Liver (tissue), 3 donors: Measurements from ENCODE around the gene BEAN1.

Experiments
- EGR1 ChIP-seq, 2 donors: IDR thresholded peaks; 2 replicates each; pipeline ENCODE4 v1.6.1; 2016 to 2018; ENCODE audit warnings: antibody characterized with exemption in 2 of 2, low read depth in 2 of 2
- RXRA ChIP-seq, 2 donors: IDR thresholded peaks; 2 replicates each; pipeline ENCODE4 v1.6.1; 2017 to 2018; ENCODE audit warnings: antibody characterized with exemption in 2 of 2, mild to moderate bottlenecking in 1 of 2
- TF ChIP-seq, protein P1 (sequence below): IDR thresholded peaks from 2 replicates; pipeline ENCODE4 v1.6.1; 2016; ENCODE audit warnings: antibody characterized with exemption
- TF ChIP-seq, protein P2 (sequence below): fragments of 150-350 bp; IDR thresholded peaks from 2 replicates; pipeline ENCODE4 v1.5.1; 2017; ENCODE audit warnings: improper control_type of control experiment, low read depth, low read length; ENCODE audit not compliant: missing input control
- donor health status: healthy.
- donor health status: healthy.

DNA sequence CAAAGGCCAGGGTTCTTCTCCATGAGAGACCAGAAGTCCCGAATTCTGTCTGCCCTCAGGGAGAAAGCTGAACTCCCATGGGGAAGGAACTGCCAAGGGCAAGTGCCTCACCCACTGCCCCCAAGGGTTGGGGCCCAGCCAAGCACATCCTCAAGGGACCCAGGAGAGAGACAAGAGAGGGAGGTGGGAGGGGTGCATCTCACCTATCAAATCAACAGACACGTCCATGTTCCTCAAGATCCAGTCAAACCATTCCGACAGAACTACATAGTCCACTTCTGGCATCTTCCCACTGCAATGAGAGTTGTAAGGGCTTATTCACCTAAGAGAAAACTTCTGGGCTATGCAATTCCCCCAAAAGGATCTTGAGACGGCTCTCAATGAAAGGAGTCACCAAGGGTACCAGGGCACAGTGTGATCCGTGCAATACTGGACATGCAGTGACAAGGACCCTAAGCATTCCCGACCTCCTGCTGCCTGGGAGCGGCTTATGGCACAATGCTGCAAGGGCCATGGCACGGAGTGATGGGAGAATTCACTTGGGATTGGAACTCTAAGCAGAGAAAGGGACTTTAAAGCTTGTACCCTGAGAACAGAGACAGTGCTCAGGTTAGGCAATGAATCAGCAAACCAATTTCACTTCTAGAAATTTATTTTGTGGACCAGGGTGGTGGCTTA is 90.6 kb downstream of the BEAN1 start:
- TF ChIP-seq RXRA (IDR thresholded peaks at IDR 0.05) (no peak), EGR1 (IDR thresholded peaks at IDR 0.05; ENCODE audit: low read depth in 2 of 2) (no peak)
- TF ChIP-seq, protein P1, sequence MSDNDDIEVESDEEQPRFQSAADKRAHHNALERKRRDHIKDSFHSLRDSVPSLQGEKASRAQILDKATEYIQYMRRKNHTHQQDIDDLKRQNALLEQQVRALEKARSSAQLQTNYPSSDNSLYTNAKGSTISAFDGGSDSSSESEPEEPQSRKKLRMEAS, result no peak
- TF ChIP-seq, protein P2, sequence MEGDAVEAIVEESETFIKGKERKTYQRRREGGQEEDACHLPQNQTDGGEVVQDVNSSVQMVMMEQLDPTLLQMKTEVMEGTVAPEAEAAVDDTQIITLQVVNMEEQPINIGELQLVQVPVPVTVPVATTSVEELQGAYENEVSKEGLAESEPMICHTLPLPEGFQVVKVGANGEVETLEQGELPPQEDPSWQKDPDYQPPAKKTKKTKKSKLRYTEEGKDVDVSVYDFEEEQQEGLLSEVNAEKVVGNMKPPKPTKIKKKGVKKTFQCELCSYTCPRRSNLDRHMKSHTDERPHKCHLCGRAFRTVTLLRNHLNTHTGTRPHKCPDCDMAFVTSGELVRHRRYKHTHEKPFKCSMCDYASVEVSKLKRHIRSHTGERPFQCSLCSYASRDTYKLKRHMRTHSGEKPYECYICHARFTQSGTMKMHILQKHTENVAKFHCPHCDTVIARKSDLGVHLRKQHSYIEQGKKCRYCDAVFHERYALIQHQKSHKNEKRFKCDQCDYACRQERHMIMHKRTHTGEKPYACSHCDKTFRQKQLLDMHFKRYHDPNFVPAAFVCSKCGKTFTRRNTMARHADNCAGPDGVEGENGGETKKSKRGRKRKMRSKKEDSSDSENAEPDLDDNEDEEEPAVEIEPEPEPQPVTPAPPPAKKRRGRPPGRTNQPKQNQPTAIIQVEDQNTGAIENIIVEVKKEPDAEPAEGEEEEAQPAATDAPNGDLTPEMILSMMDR, result no peak
